H1 (cell line): ENCODE data around the gene PDZRN4. TPM values are rescaled to one million over a fixed set of nuclear protein-coding genes. Genes with fewer than 3 reads are reported as not detected.

Experiments
- FOSL1 ChIP-seq: IDR thresholded peaks from 2 replicates; pipeline ENCODE4 v1.6.1; 2011; ENCODE audit warnings: mild to moderate bottlenecking, low read depth, low read length, moderate library complexity; ENCODE audit not compliant: insufficient read depth
- HDAC2 ChIP-seq, 2 experiments: fragments of 300-600 bp in 1 of 2; sonication (generic) in 1 of 2; IDR thresholded peaks; 2 replicates each; pipeline ENCODE4 v1.6.1; 2011 to 2012; ENCODE audit warnings: low read depth in 2 of 2, low read length in 2 of 2, mild to moderate bottlenecking in 2 of 2, moderate library complexity in 2 of 2, borderline replicate concordance in 1 of 2, inconsistent platforms in 1 of 2
- KDM1A ChIP-seq: fragments of 200-600, 300-600 bp; sonication (generic); IDR thresholded peaks from 2 replicates; pipeline ENCODE4 v1.7.1; 2016; ENCODE audit warnings: mild to moderate bottlenecking, low read length, borderline replicate concordance
- SP4 ChIP-seq: IDR thresholded peaks from 2 replicates; pipeline ENCODE4 v1.6.1; 2012; ENCODE audit warnings: low read length, inconsistent platforms
- USF2 ChIP-seq: IDR thresholded peaks from 2 replicates; pipeline ENCODE4 v1.6.1; 2011; ENCODE audit warnings: low read length, improper control_type of control experiment
- polyA plus RNA-seq, 7 experiments: library from polyadenylated mRNA; depleted of rRNA in 3 of 7; stranded (reverse) in 5 of 7; unstranded in 2 of 7; fragments of >200 nt in 5 of 7; fragments of 200-250 nt in 2 of 7; gene quantifications; 1 replicate in 5 of 7; 2 replicates in 1 of 7; 4 replicates in 1 of 7; pipeline versions ENCODE4 v1.2.1 to v1.2.3, GENCODE V29; 2011 to 2013; ENCODE audit warnings: missing spikeins in 2 of 7, mixed read lengths in 2 of 7
- total RNA-seq: library from RNA; stranded (reverse); fragmentation: NEBNext Ultra II Directional; extraction: Animal tissue kit (Norgen Biotek cat#: 25700); gene quantifications from 2 replicates; pipeline ENCODE4 v1.2.1, GENCODE V29; 2021

PDZRN4 gene
- total and polyA plus RNA-seq, 2 of the 8 experiments (the other 6 are each of a cell fraction or from before 2014, with no cell fraction given) = not detected

GRCh38 chr12:41327096-41327895 is 139.2 kb downstream of the PDZRN4 start (continued):
- no peak for TF ChIP-seq HDAC2 (IDR thresholded peaks at IDR 0.05; ENCODE audit: borderline replicate concordance in 1 of 2, low read depth in 2 of 2, low read length in 2 of 2)
- no peak for TF ChIP-seq SP4
- TF ChIP-seq FOSL1 = no peak
- no peak for TF ChIP-seq USF2
- no peak for TF ChIP-seq KDM1A
